NCI-H1417 (cell line): ENCODE results near the gene DTD1.
"Not testable (repeated sequence)": the region's sequence is repeated elsewhere in the genome, so short reads cannot be mapped to it uniquely, and the experiment has no call there.

Experiments used
- DNase-seq, 3 experiments: peaks; one replicate each; lab custom pipeline; 2025; lab: John Stamatoyannopoulos, UW

DTD1 gene

GRCh38 chr20:18742841-18743240, 155.0 kb downstream of the DTD1 start:
- DNase-seq: no peak

- no peak for DNase-seq
Measured at GRCh38 chr20:18743665-18744440, 156.0 kb downstream of the DTD1 start.

GRCh38 chr20:18747090-18747489, 159.2 kb downstream of the DTD1 start:
- DNase-seq: no peak

- DNase-seq: no peak
Measured at GRCh38 chr20:18748987-18749386, 161.1 kb downstream of the DTD1 start.

- no peak for DNase-seq
Measured at GRCh38 chr20:18749528-18749927, 161.7 kb downstream of the DTD1 start.

GRCh38 chr20:18750735-18751134, 162.9 kb downstream of the DTD1 start:
- DNase-seq: peak; percentile 58 to 89 (median 64)

- no peak for DNase-seq
Measured at GRCh38 chr20:18754030-18754652, 166.3 kb downstream of the DTD1 start.

- DNase-seq: no peak
Measured at GRCh38 chr20:18754653-18755045, 166.8 kb downstream of the DTD1 start.

GRCh38 chr20:18760852-18761251, 173.0 kb downstream of the DTD1 start:
- DNase-seq: not testable (repeated sequence)

GRCh38 chr20:18767676-18768075, 179.8 kb downstream of the DTD1 start:
- DNase-seq: no peak

GRCh38 chr20:18773566-18773965, 185.7 kb downstream of the DTD1 start:
- DNase-seq: no peak

- DNase-seq: no peak
Measured at GRCh38 chr20:18774207-18774606, 186.4 kb downstream of the DTD1 start.

GRCh38 chr20:18775633-18776032, 187.8 kb downstream of the DTD1 start:
- DNase-seq: no peak

- DNase-seq: no peak
Measured at GRCh38 chr20:18778690-18779392, 191.0 kb downstream of the DTD1 start.

- DNase-seq: no peak
Measured at GRCh38 chr20:18780385-18781130, 192.7 kb downstream of the DTD1 start.

- no peak for DNase-seq
Measured at GRCh38 chr20:18781509-18781908, 193.7 kb downstream of the DTD1 start.

GRCh38 chr20:18783385-18783959, 195.6 kb downstream of the DTD1 start:
- no peak for DNase-seq

- not testable (repeated sequence) for DNase-seq
Measured at GRCh38 chr20:18787046-18787445, 199.2 kb downstream of the DTD1 start.

GRCh38 chr20:18788021-18788420, 200.2 kb downstream of the DTD1 start:
- no peak for DNase-seq

- no peak for DNase-seq
Measured at GRCh38 chr20:18790787-18791186, 202.9 kb downstream of the DTD1 start.

- peak; percentile 87 to 97 (median 92) for DNase-seq
Measured at GRCh38 chr20:18793625-18794427, 206.0 kb downstream of the DTD1 start.
